SU-DHL-6 (cell line): ENCODE data around the gene FEM1C.

Experiments used
- H2AFZ ChIP-seq: fragments of 200-600 bp; sonication (generic); 2 replicates; pipeline ENCODE4 v1.6.1; 2014; ENCODE audit warnings: low read depth, mild to moderate bottlenecking, moderate library complexity, mixed read lengths, antibody characterized with exemption, low read length; ENCODE audit not compliant: severe bottlenecking
- H3F3A ChIP-seq: fragments of 200-600 bp; shearing (Covaris generic); 2 replicates; pipeline ENCODE4 v1.6.0; 2016; ENCODE audit warnings: antibody characterized with exemption, mild to moderate bottlenecking; ENCODE audit not compliant: insufficient read depth
- H3K27ac ChIP-seq: fragments of 200-600 bp; sonication (generic); 2 replicates; pipeline ENCODE4 v1.5.1; 2016; ENCODE audit warnings: low read depth, mild to moderate bottlenecking, low read length, moderate library complexity, mixed read lengths
- H3K27me3 ChIP-seq: fragments of 200-600 bp; sonication (generic), shearing (Covaris generic); 2 replicates; pipeline ENCODE4 v1.6.0; 2014; ENCODE audit warnings: mild to moderate bottlenecking, low read length
- H3K36me3 ChIP-seq: fragments of 200-600 bp; sonication (generic); 2 replicates; pipeline ENCODE4 v1.6.1; 2014; ENCODE audit warnings: mild to moderate bottlenecking, low read length, mixed read lengths
- H3K4me2 ChIP-seq: fragments of 300-600, 200-600 bp; shearing (Covaris generic), sonication (generic); 2 replicates; pipeline ENCODE4 v1.6.0; 2014; ENCODE audit warnings: low read length, low read depth, mild to moderate bottlenecking; ENCODE audit not compliant: poor library complexity, severe bottlenecking
- H3K4me3 ChIP-seq: fragments of 200-600 bp; sonication (generic); 2 replicates; pipeline ENCODE4 v1.5.1; 2014; ENCODE audit warnings: antibody characterized with exemption, low read length, mild to moderate bottlenecking, mixed read lengths; ENCODE audit not compliant: insufficient read depth, poor library complexity, severe bottlenecking
- H3K79me2 ChIP-seq: fragments of 200-600 bp; sonication (generic); 2 replicates; pipeline ENCODE4 v1.6.1; 2014; ENCODE audit warnings: mild to moderate bottlenecking, low read length, moderate library complexity; ENCODE audit not compliant: insufficient read depth
- H3K9ac ChIP-seq: fragments of 200-600 bp; sonication (generic); 2 replicates; pipeline ENCODE4 v1.7.0; 2014; ENCODE audit warnings: mild to moderate bottlenecking, low read length
- H3K9me2 ChIP-seq: fragments of 200-600 bp; sonication (generic); replicated peaks from 2 replicates; pipeline ENCODE4 v1.6.1; 2014; ENCODE audit warnings: low read length; ENCODE audit not compliant: insufficient read depth
- H3K9me3 ChIP-seq: fragments of 200-600 bp; sonication (generic); 2 replicates; pipeline ENCODE4 v1.6.1; 2014; ENCODE audit warnings: low read length, mixed read lengths; ENCODE audit not compliant: insufficient read depth
- H4K20me1 ChIP-seq: fragments of 200-600 bp; sonication (generic); 2 replicates; pipeline ENCODE4 v1.6.1; 2014; ENCODE audit warnings: low read depth, mild to moderate bottlenecking, antibody characterized with exemption, low read length, moderate library complexity, mixed read lengths
- CTCF ChIP-seq: fragments of 200-600 bp; sonication (generic); IDR thresholded peaks from one replicate; pipeline ENCODE4 v1.5.1; 2017; ENCODE audit warnings: antibody characterized with exemption, mild to moderate bottlenecking, low read length, moderate library complexity; ENCODE audit not compliant: insufficient read depth, poor library complexity, severe bottlenecking
- EZH2phosphoT487 ChIP-seq: fragments of 200-600 bp; sonication (generic), shearing (Covaris generic); conservative IDR thresholded peaks from 2 replicates; pipeline ENCODE4 v1.6.1; 2018; ENCODE audit warnings: mild to moderate bottlenecking, antibody characterized with exemption, low read length, moderate library complexity, mixed read lengths

The FEM1C gene

GRCh38 chr5:115522832-115523403 is 21.7 kb downstream of the FEM1C start:
- H3K79me2 ChIP-seq, result peaks cover 17% of the 10 kb centered on the region
- no peaks in the 10 kb centered on the region for H3K9me2 ChIP-seq

DNA sequence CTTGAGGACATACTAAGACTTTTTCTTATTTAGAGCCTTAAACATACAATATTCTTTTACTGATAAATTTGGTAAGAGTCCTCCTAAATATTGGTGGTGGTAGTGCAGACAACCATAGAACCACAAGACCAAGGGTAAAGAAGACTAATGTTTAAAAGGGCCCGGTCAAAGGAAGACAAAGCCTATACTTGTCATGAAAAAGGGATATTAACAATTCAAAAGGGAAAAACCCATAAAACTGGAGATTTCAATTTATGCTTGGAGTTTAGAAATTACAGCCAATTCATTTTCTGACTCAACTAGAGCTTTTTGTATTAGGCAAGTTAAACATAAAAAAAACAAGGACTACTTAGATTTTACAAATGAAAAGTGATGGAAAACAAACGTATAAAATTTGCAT is 24.4 kb downstream of the FEM1C start:
- no peaks in the 10 kb centered on the region for H3F3A ChIP-seq
- H3K36me3 ChIP-seq, result peaks cover 12% of the 10 kb centered on the region
- no peaks in the 10 kb centered on the region for H3K27me3 ChIP-seq
- no peak overlapping the region for H3K27ac ChIP-seq
- no peak overlapping the region for H2AFZ ChIP-seq
- no peaks in the 10 kb centered on the region for H3K79me2 ChIP-seq
- H3K9me2 ChIP-seq, result no peaks in the 10 kb centered on the region
- no peak overlapping the region for H3K4me2 ChIP-seq
- H3K9ac ChIP-seq, result no peak overlapping the region
- no peak overlapping the region for H3K4me3 ChIP-seq
- H4K20me1 ChIP-seq, result peaks cover 9% of the 10 kb centered on the region; the same call in 1 of the 2 replicates
- H3K9me3 ChIP-seq, result no peaks in the 10 kb centered on the region
- TF ChIP-seq EZH2phosphoT487 (no peak), CTCF (no peak)

More at GRCh38 chr5:115522832-115523403, 21.7 kb downstream of the FEM1C start:
- TF ChIP-seq EZH2phosphoT487, result no peak
- TF ChIP-seq CTCF, result no peak
- Histone ChIP-seq H3F3A (no peaks in the 10 kb centered on the region), H3K4me2 (no peak overlapping the region), H3K4me3 (no peak overlapping the region), H4K20me1 (0 out of 2 replicates have a peak, but pooled peaks cover 6% of the 10 kb centered on the region), H3K9me3 (no peaks in the 10 kb centered on the region), H3K27ac (no peak overlapping the region), H3K27me3 (no peaks in the 10 kb centered on the region), H3K9ac (no peak overlapping the region), H3K36me3 (peaks cover 14% of the 10 kb centered on the region), H2AFZ (no peak overlapping the region)

DNA sequence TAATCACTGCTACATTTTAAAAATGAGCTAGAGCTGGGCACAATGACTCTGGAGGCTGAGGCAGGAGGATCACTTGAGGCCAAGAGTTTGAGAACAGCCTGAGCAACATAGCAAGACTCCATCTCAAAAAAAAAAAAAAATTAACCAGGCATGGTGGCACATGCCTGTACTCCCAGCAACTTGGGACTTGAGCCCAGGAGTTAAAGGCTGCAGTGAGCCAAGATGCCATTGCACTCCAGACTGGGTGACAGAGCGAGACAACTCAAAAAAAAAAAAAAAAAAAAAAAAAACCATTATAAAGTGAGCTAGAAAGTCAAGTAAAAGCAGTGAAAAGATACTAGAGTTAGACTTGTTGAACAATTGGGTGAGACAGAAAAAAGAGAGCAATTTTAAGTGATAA is 28.2 kb downstream of the FEM1C start:
- Histone ChIP-seq H3K9me2 (no peaks in the 10 kb centered on the region), H2AFZ (no peak overlapping the region), H3K4me2 (no peak overlapping the region), H3K4me3 (no peak overlapping the region), H3K36me3 (peaks cover 2% of the 10 kb centered on the region; the same call in 1 of the 2 replicates), H3K79me2 (no peaks in the 10 kb centered on the region), H3K9me3 (no peaks in the 10 kb centered on the region), H4K20me1 (peaks cover 9% of the 10 kb centered on the region; the same call in 1 of the 2 replicates), H3F3A (no peaks in the 10 kb centered on the region), H3K27me3 (no peaks in the 10 kb centered on the region), H3K27ac (no peak overlapping the region), H3K9ac (no peak overlapping the region)
- no peak for TF ChIP-seq EZH2phosphoT487
- TF ChIP-seq CTCF, result no peak
